GM21390 (cell line): ENCODE results near the gene PABPC5.

Source experiments
- ATAC-seq: cut with Tn5 transposase; IDR thresholded peaks from one replicate; pipeline ENCODE4 v1.9.1; 2021; ENCODE audit not compliant: unreplicated experiment

Gene PABPC5

GRCh38 chrX:91434351-91435168 is at the start of gene PABPC5:
Gene PABPC5, plus strand, starts transcription at chrX:91434839. Its CDS starts 739 bp downstream, at chrX:91435578.
- ATAC-seq: no peak

GRCh38 chrX:91389026-91389425 is 45.6 kb upstream of the PABPC5 start:
- ATAC-seq: no peak

GRCh38 chrX:91414713-91415112 is 19.9 kb upstream of the PABPC5 start:
- no peak for ATAC-seq

GRCh38 chrX:91435395-91435794 is 756 bp downstream of the PABPC5 start:
- ATAC-seq: no peak
